ENCODE data around the gene CHD6.

Gene CHD6

DNA sequence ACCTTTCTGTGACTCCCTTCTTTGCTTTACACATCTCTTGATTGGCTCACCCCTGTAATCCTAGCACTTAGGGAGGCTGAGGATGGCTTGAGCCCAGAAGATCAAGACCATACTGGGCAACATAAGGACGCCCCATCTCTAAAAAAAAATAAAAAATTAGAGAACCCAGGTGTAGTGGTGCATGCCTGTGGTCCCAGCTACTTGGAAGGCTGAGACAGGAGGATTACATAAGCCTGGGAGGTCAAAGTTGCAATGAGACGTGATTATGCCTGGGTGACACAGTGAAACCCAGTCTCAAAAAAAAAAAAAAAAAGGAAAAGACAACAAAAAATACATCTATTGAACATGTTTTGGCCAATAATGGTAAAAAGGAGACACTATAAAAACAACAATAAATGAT lies 37.8 kb downstream of the CHD6 start:
- no peak for DNase-seq (ENCODE audit: low read depth)

DNA sequence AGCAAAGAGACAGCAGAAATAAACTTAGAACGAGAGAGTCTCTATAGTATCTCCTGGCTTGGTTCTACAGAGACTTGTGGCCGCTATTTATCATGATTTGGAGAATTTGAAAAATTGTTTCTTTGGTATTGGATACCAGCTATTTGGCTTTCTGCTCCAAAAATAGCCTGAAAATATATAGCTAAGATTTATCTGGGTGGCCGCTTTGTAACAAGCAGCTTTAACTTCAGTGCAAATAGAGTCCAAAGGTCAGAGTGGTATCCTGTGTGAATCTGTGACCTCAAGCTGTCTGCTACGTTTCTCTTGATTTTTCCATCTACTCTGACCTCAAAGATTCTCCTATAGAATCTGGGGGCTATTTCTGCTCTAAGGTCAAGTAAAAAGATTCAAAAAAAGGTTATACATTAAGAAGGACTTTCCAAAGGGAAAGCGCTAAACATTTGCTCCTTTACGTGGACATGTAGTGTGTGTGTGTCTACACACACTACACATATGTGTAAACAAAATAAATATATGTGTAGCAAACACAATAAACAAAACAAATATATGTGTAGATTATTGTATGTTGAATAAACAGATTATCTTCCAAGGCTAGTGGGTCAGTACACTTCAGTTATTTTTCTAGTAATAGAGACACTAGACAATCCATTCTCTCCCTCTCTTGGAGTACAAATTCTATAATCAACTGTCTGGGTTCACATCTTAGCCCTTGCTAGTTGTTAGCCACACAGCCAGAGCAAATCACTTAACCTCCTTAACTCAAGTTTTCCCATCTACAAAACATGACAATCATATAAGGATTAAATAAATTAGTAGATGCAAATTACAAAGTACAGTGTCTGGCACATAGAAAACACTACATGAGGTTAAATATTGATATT lies 40.8 kb downstream of the CHD6 start:
- no peak for DNase-seq (ENCODE audit: low read depth)

DNA sequence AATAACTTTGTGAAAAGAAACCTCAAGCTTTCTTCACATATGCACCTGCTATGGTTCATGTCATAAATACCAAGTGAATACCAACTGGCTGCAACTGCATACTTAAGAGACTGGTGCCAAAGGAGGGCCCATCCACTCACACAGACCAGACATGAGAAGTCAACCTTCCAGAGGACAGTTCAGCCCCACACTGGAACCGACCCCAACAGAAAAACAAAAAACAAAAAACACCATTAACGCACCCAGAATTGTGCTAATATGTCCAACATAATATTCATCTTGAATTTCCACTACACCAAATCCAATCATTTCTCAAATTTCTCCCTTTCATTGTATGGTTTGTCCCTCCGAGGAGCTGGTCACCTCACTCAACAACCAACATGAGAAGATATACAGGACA lies 42.8 kb downstream of the CHD6 start:
- DNase-seq (ENCODE audit: low read depth), result no peak

DNA sequence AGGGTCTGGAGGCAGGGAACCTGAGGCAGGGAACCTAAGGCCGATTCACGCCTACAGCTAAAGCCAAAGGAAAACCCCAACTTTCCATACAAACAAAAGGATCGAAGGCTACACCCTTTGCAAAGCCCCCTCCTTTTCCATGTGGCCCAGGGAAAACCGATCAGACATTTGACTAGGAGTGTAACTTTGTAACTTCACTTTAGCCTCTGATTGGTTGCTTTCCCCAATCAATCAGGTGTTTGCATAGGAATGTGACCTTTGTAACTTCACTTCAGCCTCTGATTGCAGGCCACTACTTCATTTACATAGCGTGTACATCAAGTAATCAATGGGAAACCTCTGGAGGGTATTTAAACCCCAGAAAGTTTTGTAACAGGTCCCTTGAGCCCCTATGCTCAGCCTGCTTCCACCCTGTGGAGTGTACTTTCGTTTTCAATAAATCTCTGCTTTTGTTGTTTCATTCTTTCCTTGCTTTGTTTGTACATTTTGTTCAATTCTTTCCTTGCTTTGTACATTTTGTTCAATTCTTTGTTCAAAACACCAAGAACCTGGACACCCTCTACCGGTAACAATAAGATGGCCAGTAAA lies 43.3 kb downstream of the CHD6 start:
- DNase-seq (ENCODE audit: low read depth), result no peak

DNA sequence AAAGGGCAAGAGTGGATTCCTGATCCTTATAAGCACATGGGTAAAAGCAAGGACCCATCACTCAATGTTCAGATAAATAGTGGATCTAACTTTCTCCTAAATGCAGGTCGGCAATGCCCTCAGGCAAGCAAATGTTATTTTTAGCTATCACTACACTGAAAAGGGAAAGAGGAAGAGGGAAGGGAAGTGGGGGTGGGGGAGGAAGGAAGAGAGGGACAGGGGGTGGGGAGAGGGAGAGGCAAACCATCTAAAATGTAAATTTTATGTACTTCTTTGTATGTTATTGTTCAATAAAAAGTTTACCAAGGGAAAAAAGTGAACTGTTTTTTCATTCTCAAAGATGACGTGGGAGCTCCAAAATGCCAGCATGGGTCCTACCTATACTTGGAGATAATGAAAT lies 44.2 kb downstream of the CHD6 start:
- DNase-seq (ENCODE audit: low read depth), result no peak

DNA sequence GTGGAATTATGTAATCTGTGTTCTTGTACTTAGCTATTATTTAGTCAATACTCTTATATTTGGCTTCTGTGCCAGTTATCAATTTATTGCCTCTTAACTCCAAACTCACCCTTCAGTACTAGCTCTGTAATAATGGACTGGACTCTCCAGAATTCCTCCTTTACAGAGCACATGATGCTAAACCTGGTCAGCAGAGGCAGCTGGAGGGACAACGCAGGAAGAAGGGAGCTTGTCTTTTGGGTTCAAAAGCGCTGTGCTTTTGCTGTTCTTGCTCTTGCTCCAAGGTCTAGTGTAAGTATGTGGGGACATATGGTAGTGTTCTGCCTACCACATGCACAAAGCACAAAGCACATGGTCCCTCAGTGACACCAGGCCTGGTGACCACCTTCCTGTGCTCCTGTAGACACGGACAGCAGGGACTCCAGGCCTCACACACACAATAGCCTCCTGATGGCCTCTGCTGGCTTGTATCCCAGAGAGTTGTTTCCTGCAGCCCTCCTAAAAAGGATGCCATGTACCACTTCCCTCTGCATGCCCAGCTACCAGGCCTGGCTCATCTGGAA lies 46.1 kb downstream of the CHD6 start:
- no peak for DNase-seq (ENCODE audit: low read depth)

DNA sequence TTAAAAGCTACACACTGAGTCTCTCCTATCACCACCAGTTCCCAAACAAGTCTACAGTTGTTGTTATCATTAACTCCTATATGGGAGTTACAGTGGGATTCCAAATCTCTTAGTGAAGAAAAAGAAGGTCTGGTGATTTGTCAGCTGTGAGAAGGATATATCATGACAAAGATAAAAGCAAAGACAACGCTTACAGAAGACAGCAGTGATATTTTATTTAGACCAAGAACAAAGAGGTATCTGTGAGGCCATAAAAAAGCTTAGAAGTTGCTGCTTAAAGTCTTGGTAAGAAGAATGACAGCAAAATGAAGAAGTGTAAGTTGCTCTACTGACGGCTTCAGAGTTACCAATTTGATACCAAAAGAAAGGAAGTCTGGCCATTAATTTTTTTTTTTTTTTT lies 47.2 kb downstream of the CHD6 start:
- DNase-seq (ENCODE audit: low read depth), result no peak

DNA sequence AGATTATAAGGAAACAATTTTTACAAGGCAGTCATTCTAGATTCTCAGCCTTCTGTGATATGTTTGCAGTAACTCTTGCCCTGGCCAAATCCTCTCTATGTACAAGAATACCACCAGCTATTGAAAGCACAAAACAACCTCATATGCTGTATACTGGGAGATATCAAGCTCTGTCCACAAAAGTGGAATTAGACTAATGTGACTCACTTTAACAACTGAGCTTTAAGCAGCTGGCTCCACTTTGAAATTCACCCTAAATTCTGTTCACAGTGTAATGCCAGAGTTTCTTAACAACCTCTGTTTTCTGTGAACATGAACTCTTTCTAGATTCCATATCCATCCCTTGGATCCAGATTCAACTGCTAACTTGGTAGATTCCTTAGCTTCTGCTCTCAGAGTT lies 47.6 kb downstream of the CHD6 start:
- no peak for DNase-seq (ENCODE audit: low read depth)

DNA sequence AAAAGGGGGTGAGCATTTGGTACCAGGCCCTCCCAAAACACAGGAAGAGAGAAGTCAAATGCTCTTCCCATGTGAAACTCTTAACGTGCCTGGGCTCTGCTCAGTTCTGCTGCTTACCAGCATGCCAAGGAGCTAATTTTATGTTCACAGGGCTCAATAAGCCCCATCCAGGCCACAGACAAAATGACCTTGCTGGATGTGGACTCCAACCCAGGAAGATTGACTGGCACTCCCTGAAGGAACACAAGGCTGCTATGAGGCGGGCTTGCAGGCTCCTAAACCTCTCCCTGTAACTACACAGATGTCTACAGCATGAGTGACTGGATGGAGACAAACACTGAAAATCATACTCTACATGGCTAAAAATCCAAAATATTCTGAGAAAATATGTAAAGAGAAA lies 50.6 kb downstream of the CHD6 start:
- no peak for DNase-seq (ENCODE audit: low read depth)

DNA sequence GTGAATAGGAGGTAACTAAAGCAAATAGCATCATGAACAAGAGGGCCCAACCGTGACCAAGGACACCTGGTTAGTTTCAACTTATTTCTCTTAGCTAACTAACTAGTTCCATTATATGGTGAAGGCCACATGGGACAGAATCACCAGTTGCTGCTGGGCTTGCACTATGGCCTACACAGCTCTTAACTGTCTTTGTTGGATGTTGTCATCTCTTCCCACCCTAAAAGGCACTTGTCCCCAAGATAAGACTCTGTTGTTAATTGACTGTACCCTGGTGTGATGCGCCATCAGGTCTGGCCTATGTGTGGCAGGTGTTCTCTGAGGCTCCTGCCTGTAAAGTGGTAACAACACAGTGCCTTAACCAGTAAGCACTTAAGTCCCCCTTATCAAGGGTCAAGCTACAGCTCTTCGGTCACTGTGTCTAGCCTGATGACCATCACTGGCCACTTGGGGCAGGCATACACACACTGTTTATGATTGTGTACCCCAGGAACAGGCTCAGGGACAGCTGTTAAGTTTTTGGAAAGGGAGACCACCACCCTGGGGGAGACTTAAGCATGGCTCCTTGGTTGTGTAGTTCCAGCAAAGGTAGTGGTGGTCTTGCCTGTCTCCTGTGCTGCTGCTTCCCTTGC lies 51.2 kb downstream of the CHD6 start:
- DNase-seq (ENCODE audit: low read depth), result no peak

DNA sequence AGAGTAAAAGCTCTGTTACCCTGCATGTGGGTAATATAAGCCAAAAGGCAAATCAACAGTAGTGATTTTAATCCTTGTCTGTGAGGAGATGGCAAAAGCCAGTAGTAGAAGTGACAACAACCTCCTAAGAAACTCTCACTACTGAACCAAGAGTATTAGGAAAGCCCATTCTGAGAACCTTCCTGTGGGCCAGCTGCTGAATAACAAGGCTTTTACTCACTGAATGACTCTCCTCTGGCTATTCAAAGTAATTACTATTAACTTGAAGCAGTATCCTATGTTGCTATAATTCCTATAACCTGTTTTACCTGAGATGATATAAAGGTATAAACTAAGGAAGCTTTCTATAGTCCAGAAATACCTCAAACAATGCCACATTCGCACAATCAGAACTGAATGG lies 55.1 kb downstream of the CHD6 start:
- DNase-seq (ENCODE audit: low read depth), result no peak

DNA sequence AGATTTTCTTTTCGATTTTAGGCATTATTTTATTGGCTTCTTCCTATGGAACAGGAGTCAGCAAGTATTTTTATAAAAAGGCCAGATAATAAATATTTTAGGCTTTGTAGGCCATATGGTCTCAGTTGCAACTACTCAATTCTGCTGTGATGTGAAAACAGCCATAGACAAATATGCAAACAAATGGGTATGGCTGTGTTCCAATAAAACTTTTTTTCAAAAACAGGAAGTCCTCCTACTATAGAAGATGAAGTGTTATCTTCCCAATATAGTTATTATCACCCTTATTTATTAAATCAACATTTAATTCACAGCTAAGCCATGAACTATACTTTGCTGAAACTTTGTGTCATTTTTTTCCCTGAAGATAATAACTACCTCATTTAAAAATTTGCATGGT lies 57.2 kb downstream of the CHD6 start:
- DNase-seq (ENCODE audit: low read depth), result no peak

DNA sequence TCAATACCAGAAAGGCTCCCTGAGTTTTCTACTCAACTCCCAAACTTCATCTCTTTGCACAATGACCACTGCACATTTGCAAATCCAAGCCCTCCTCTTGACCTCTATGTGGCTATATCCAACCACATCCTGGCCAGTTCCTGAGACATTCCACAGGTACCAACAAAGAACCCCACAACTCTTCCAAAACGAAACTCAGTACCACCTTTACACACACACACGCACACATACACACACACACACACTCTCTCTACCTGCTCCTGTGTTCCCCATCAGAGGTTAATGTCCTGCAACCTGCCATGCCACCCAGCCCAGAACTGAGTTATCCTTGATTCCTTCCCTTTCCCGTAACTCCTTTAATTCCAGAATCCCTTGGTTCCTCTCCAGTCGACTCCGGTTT lies 58.5 kb downstream of the CHD6 start:
- DNase-seq (ENCODE audit: low read depth), result no peak

DNA sequence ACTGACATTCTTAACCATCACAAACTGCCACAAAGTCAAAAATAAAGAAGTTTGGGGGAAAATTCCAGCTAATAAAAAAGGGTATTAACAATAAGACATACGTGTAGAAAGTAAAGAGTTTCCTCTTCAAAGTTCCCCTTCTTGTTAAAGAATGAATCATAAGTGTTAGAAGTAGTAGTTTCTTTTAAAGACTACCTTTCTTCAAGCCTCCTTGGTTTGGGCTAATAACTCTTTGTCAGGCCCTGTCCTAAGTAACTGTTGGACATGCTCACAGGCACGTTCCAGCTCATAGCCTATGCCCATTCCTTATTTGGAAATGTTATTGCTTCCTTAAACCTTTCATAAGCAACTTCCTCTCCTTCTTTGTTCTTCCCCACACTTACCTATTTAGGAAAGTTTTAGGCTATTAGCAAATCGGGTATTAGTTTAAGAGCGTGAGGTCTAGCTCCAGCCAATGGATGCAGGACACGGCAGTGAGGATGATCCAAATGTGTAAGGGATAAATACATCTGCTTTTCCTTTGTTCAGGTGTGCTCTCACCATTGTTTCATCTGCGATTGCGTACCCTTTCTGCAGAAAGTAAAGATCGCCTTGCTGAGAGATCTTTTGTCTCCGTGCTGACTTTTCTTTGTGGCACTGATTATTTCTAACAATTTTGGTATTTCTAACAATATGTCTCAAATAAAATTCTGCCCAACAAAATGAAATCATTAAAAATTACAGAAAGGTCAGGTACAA lies 64.9 kb downstream of the CHD6 start:
- no peak for DNase-seq (ENCODE audit: low read depth)

DNA sequence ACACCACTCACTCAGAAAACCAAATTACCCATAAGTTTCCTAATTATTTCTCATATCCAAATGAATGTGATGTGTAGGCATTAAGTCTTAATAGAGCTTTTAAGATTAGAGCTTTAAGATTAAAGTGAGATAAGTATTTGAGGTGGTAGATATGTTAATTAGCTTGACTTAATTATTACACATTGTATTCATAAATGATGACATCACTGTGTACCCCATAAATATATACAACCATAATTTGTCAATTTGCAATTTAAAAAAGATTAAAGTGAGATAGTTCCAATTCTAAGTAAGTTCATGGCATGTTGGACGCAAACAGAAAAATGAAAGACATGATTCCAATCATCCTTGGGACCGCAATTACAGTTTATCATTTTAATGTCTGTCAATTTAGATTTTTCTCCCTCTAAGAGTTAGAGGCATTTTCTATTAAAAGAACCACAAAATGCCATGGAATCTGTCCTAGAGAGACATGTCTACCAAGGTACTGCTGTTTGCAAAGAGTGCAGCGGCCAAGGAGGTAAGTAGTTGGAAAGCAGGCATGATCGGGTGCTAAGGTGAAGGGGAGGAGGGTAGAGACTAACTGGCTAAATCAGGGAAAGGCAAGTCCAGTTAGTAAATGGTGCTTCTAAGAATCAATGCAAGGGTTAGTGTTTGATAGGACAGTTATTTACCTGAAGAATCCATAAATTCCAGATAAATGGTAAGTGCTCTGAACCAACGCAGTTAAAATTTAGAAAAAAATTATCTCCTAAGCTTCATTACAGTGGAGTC lies 65.7 kb downstream of the CHD6 start:
- DNase-seq (ENCODE audit: low read depth), result no peak

DNA sequence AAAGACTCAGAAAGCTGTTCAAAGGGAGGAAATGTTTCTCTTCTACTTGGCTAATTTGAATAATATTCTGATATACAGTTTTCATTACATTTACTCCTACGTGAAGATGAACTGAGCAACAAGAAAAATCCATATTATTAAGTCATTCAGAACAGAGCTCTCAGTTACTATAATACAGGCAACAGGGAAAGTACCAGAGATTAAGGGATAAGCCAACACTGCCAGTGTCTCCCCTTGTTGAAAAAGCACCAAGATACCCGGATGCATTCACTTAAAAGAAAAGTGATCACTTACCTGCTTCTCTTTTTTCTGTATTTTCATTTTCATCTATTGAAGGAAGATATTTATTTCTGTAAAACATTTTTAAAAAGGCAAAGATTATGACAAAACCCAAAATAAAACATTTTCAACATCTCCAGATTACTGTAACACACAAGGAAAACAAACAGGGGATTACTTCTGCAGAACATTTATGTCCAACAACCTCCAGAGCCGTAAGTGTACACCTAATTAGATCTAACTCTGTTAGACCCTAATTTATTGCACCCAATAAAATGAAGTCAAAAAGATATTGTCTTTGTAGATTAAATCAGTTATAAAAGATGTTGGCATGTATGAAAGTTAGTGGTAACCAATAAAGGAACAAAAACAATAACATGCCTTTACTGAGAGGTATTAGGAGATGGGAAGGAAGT lies 67.0 kb downstream of the CHD6 start:
- no peak for DNase-seq (ENCODE audit: low read depth)

DNA sequence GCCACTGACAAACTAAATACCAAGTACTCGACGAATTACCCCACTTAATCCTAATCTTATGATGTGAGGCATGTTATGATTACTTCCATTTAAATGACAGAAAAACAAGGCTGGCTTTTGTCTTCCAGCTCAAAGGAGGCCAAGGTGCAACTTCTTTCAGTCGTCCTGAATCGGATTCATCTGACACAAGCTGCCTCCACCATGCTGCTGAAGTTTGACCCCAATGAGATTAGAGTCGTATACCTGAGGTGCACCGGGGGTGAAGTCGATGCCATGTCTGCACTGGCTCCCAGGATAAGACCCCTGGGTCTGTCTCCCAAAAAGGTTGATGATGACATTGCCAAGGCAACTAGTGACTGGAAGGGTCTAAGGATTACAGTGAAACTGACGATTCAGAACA lies 71.0 kb downstream of the CHD6 start:
- no peak for DNase-seq (ENCODE audit: low read depth)

DNA sequence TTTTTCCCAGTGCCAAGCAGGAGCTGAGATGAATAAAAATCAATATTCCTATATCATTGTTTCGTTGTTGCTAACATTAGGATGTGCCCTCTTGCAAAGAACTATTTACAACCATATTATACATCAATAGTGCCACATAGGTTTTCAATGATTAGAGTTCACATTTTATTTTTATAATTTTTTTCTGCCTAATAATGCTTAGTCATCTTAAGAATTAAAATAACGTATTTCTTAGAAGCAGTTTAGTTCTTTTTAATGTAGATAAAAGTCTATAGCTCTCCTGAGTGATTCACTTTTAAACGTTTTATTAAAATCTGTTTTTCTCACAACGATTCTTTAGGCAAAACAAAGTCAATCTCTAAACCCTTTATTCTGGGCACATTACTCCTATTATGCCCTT lies 71.6 kb downstream of the CHD6 start:
- DNase-seq (ENCODE audit: low read depth), result no peak

DNA sequence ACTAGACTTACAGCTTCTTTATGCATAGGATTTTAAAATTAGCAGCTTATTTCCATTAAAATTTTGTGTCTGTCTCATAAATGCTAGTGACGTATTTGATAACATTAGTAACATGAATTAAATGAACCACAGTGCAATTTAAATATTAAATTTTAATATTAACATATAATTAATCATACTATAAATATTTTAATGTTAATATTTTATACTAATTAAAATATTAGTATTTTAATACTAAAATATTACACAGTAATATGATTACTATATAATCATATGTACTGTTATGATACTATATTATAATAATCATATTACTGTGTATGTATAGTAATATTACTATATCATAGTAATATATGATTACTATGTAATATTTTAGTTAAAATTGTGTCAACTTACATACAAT lies 73.7 kb downstream of the CHD6 start:
- no peak for DNase-seq (ENCODE audit: low read depth)

DNA sequence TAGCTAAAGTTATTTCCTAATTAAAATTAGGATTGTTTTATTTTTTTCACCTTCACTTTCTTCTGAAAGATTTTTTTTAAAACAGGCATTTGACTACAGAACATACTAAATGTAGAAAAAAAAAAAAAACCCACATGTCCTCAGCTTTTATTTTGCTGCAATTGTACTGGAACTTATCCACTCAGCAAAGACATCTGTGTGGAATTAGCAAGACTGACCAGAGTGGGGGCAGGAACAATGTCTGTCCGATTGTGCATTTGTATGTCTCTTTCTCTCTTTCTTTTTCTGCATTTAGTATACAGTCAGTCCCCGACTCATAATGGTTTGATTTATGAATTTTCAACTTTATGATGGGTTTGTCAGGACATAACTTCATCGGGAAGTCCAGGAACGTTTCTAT lies 77.3 kb downstream of the CHD6 start:
- no peak for DNase-seq (ENCODE audit: low read depth)

DNA sequence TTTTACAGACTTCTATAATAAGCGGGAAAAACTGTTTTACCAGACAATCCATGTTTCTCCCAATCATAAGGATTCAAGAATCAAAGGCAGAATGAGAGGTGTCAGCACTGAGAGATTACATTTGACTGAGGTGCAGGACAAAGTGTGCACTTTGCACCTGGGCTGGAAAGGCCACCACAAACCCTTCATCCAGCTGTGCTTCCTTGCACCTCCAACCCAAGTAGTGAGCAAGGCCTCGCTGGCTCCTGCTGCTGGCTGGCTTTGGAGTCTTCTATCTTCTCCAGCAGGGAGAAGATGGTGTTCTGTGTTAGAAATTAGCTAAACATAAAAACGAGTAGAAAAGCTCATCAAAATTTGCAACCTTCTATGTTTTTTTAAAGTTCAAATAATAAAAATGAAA lies 77.7 kb downstream of the CHD6 start:
- no peak for DNase-seq (ENCODE audit: low read depth)
